ENCODE data around the gene UHMK1. TPM values are rescaled to one million over a fixed set of nuclear protein-coding genes. Genes with fewer than 3 reads are reported as not detected.
"Not testable (repeated sequence)": the region's sequence is repeated elsewhere in the genome, so short reads cannot be mapped to it uniquely, and the experiment has no call there.

The UHMK1 gene
- total RNA-seq, 6 experiments from 2014 or later, result 97.6 to 121 (median 105) TPM

GRCh38 chr1:162476620-162477019, 21.0 kb upstream of the UHMK1 start:
- H3K4me1 Mint-ChIP-seq (ENCODE audit: low read depth), result no peaks in the 10 kb centered on the region
- H3K9me3 Mint-ChIP-seq, result peaks cover 17% of the 10 kb centered on the region
- H3K27ac Mint-ChIP-seq, result no peak overlapping the region
- TF ChIP-seq CTCF (IDR thresholded peaks at IDR 0.05), result no peak
- H3K4me3 Mint-ChIP-seq, result no peak overlapping the region
- peaks cover 11% of the 10 kb centered on the region for H3K27me3 Mint-ChIP-seq (ENCODE audit: insufficient read depth)
- no peak for DNase-seq
- H3K36me3 Mint-ChIP-seq (ENCODE audit: low read depth), result peaks cover 5% of the 10 kb centered on the region

GRCh38 chr1:162485236-162485635, 12.4 kb upstream of the UHMK1 start:
- Mint-ChIP-seq H3K4me3 (no peak overlapping the region), H3K27me3 (ENCODE audit: insufficient read depth) (peaks cover 14% of the 10 kb centered on the region), H3K9me3 (no peaks in the 10 kb centered on the region), H3K36me3 (ENCODE audit: low read depth) (no peaks in the 10 kb centered on the region), H3K27ac (no peak overlapping the region), H3K4me1 (ENCODE audit: low read depth) (peaks cover 16% of the 10 kb centered on the region)
- no peak for TF ChIP-seq CTCF (IDR thresholded peaks at IDR 0.05)
- no peak for DNase-seq

- Mint-ChIP-seq H3K4me1 (ENCODE audit: low read depth) (peaks cover 16% of the 10 kb centered on the region), H3K9me3 (no peaks in the 10 kb centered on the region), H3K36me3 (ENCODE audit: low read depth) (no peaks in the 10 kb centered on the region), H3K27ac (no peak overlapping the region), H3K27me3 (ENCODE audit: insufficient read depth) (peaks cover 17% of the 10 kb centered on the region), H3K4me3 (no peak overlapping the region)
- DNase-seq, result no peak
- no peak for TF ChIP-seq CTCF (IDR thresholded peaks at IDR 0.05)
These were observed 10.4 kb upstream of the UHMK1 start for GRCh38 chr1:162487241-162487640.

GRCh38 chr1:162488219-162488618, 9.4 kb upstream of the UHMK1 start:
- Mint-ChIP-seq H3K9me3 (no peaks in the 10 kb centered on the region), H3K27ac (no peak overlapping the region), H3K27me3 (ENCODE audit: insufficient read depth) (peaks cover 19% of the 10 kb centered on the region), H3K36me3 (ENCODE audit: low read depth) (no peaks in the 10 kb centered on the region), H3K4me3 (no peak overlapping the region), H3K4me1 (ENCODE audit: low read depth) (peaks cover 16% of the 10 kb centered on the region)
- no peak for DNase-seq
- TF ChIP-seq CTCF (IDR thresholded peaks at IDR 0.05), result no peak

GRCh38 chr1:162495531-162496233, 1.9 kb upstream of the UHMK1 start:
- H3K4me3 Mint-ChIP-seq; H3K27ac Mint-ChIP-seq; H3K27me3 Mint-ChIP-seq (ENCODE audit: insufficient read depth); H3K9me3 Mint-ChIP-seq; DNase-seq: not testable (repeated sequence)
- Mint-ChIP-seq H3K4me1 (ENCODE audit: low read depth) (peaks cover 22% of the 10 kb centered on the region), H3K36me3 (ENCODE audit: low read depth) (peaks cover 16% of the 10 kb centered on the region)

DNA sequence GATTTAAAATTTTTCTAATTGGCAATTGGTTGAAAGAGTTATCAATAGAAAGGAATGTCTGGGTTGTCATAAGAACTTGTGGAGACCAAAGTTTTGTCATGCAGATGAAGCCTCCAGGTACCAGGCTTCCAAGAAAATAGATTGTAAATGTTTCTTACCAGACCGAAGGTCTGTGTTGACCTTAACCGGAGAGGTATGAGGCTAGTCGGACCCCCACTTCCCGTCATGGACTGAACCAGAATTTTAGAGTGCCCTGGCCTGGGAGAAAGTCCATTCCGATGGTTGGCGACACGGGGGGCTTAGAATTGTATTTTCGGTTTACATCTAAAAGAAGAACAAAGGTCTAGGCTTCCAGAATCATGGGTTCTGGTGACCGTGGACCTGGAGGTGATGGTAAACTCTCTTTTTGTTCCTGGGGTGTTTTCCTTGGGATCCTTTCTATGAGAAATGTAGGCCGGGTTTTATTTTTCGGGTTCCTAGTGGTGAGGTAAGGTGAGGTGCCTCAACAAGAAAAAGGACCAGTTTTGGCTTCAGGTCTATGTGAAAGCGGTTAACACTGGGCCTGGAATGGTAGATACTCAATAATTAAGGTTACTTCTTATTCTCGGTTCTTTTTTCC, 405 bp upstream of the UHMK1 start:
- Mint-ChIP-seq H3K4me3 (peak overlapping the region; percentile 93), H3K27me3 (ENCODE audit: insufficient read depth) (peaks cover 2% of the 10 kb centered on the region), H3K9me3 (no peaks in the 10 kb centered on the region), H3K36me3 (ENCODE audit: low read depth) (peaks cover 21% of the 10 kb centered on the region), H3K4me1 (ENCODE audit: low read depth) (peaks cover 30% of the 10 kb centered on the region), H3K27ac (peak overlapping the region; percentile 91)
- DNase-seq, result no peak
- no peak for TF ChIP-seq CTCF (IDR thresholded peaks at IDR 0.05)

All from HFFc6 (cell line).